CD4-positive, alpha-beta memory T cell (primary cell): ENCODE measurements around the gene CDC42BPB. TPM values are rescaled to one million over a fixed set of nuclear protein-coding genes. Genes with fewer than 3 reads are reported as not detected.
A peak's percentile ranks its signal among the peaks of the same experiment; 100 is the strongest.

ENCODE experiments used
- CTCF ChIA-PET: fragments of 350-600 bp; sonication (Branson Sonifier 250); formaldehyde crosslinking; loops from one replicate; lab custom pipeline; 2021; ENCODE audit warnings: inconsistent platforms; ENCODE audit not compliant: partially characterized antibody; lab: Charles Lee
- POLR2A ChIA-PET: fragments of 350-600 bp; sonication (Branson Sonifier 250); formaldehyde crosslinking; loops from one replicate; lab custom pipeline; 2021; ENCODE audit not compliant: partially characterized antibody; lab: Charles Lee
- DNase-seq, 5 donors: peaks; one replicate each; pipeline versions ENCODE4 v3.0.0 to v3.0.0-alpha.2; 2020 to 2022; ENCODE audit warnings: mixed read lengths in 1 of 5
- H3K27ac ChIP-seq: one replicate; pipeline ENCODE4 v1.7.0; 2013; ENCODE audit warnings: low read depth, low read length
- H3K27me3 ChIP-seq: 2 replicates; pipeline ENCODE4 v1.7.0; 2013; ENCODE audit warnings: mild to moderate bottlenecking, low read length, moderate library complexity; ENCODE audit not compliant: insufficient read depth
- H3K36me3 ChIP-seq: 2 replicates; pipeline ENCODE4 v1.7.0; 2013; ENCODE audit warnings: mild to moderate bottlenecking, low read length, moderate library complexity; ENCODE audit not compliant: insufficient read depth
- H3K4me1 ChIP-seq: 2 replicates; pipeline ENCODE4 v1.7.0; 2013; ENCODE audit warnings: mild to moderate bottlenecking, low read length, moderate library complexity; ENCODE audit not compliant: insufficient read depth
- H3K4me3 ChIP-seq, 2 donors: one replicate each; pipeline ENCODE4 v1.7.0; 2013; ENCODE audit warnings: low read length in 2 of 2, mild to moderate bottlenecking in 1 of 2
- H3K9me3 ChIP-seq, 2 donors: one replicate each; pipeline ENCODE4 v1.7.0; 2013; ENCODE audit warnings: low read length in 2 of 2, control low read depth in 1 of 2; ENCODE audit not compliant: control insufficient read depth in 1 of 2
- H3K27ac Mint-ChIP-seq, 7 donors: one replicate each; pipeline ENCODE4 v1.8.0; 2020 to 2021; ENCODE audit warnings: mixed read lengths in 7 of 7, mild to moderate bottlenecking in 6 of 7, inconsistent platforms in 3 of 7, moderate library complexity in 3 of 7
- H3K27me3 Mint-ChIP-seq, 2 donors: one replicate each; pipeline ENCODE4 v1.8.0; 2020 to 2021; ENCODE audit warnings: mixed read lengths in 2 of 2
- H3K36me3 Mint-ChIP-seq, 2 donors: one replicate each; pipeline ENCODE4 v1.8.0; 2020 to 2021; ENCODE audit warnings: mixed read lengths in 2 of 2, inconsistent platforms in 1 of 2, mild to moderate bottlenecking in 1 of 2
- H3K4me1 Mint-ChIP-seq, 4 donors: one replicate each; pipeline ENCODE4 v1.8.0; 2020 to 2021; ENCODE audit warnings: mixed read lengths in 4 of 4, mild to moderate bottlenecking in 1 of 4
- H3K4me3 Mint-ChIP-seq, 8 donors: one replicate each; pipeline ENCODE4 v1.8.0; 2020 to 2021; ENCODE audit warnings: mixed read lengths in 8 of 8, mild to moderate bottlenecking in 7 of 8, moderate library complexity in 6 of 8, inconsistent platforms in 3 of 8
- H3K9me3 Mint-ChIP-seq, 8 donors: one replicate each; pipeline ENCODE4 v1.8.0; 2020 to 2021; ENCODE audit warnings: mixed read lengths in 8 of 8, mild to moderate bottlenecking in 5 of 8, inconsistent platforms in 3 of 8, moderate library complexity in 1 of 8
- intact Hi-C: fragments of 100-400 bp; cut with micrococcal nuclease; formaldehyde crosslinking; loops from one replicate; pipeline ENCODE4 v1.15.1; 2023
- polyA plus RNA-seq, 2 donors: library from polyadenylated mRNA; unstranded; fragments of 300-500 nt; fragmentation: Illumina TruSeq; gene quantifications; one replicate each; pipeline ENCODE4 v1.2.3, GENCODE V29; 2021
- total RNA-seq, 2 experiments: library from RNA; stranded (reverse); gene quantifications; one replicate each; pipeline ENCODE4 v1.2.3, GENCODE V29; 2021

The CDC42BPB gene
- total and polyA plus RNA-seq, 4 experiments from 2014 or later, result 0.02 to 8.4 (median 4.1) TPM

DNA sequence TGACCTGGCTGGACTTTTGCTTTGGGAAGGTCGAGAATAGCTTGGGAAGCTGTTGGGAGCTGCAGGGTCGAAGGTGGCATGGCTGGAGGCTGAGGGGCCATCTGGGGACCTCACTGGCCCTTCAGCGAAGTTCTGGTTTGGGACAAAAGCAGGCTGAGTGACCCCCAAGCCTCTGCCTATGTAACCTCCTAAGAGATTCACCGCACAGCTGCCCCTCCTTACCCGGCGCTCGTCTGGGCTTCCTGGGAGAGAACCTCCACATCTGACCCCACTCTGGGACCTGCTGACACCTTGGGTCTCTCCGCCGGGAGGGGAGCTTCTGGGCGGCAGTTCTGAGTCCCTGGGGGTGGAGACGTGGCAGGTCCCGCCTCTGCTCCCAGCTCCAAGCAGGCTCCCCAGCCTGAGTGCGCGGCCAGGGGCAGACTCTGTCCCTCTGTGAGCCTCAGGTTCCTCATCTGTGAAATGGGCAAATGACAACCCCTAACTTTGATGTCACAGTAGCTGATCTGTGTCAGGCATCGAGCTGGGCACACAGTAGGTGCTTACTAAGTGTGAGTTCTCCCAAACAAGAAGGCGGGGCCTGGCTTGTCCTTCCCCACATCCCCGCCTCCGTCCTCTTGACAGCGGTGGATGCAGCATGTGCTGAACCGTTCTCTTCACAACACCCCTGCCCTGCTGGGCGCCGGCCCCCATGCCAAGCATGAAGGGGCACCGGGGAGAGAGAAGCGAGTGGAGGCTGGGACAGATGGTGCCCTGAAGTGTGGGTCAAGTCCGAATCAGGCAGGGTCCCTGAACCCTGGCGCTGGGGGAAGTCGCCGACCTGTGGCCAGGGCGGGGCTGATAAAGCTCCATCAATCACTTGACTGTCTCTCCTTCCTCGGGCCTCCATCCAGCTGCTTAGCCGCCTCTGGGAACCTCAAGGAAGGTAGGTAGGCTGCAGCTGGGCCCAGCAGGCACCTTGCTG lies 40.9 kb upstream of the CDC42BPB start:
- H3K27me3 ChIP-seq, result no peaks in the 10 kb centered on the region
- no peak overlapping the region for H3K27ac Mint-ChIP-seq
- H3K4me1 Mint-ChIP-seq, result peaks cover 0 to 6% (median under 1%) of the 10 kb centered on the region in 4 donors
- H3K27ac ChIP-seq, result no peak overlapping the region
- no peak overlapping the region for H3K4me3 Mint-ChIP-seq
- H3K9me3 ChIP-seq, result no peaks in the 10 kb centered on the region
- CTCF ChIA-PET, result interaction anchor here (1.3 kb wide), 1 partner anchor 19 kb away, joined by 3 read pairs; no protein-coding TSS in a partner anchor
- no peak overlapping the region for H3K4me3 ChIP-seq
- no peaks in the 10 kb centered on the region for H3K36me3 Mint-ChIP-seq
- H3K4me1 ChIP-seq, result no peaks in the 10 kb centered on the region
- peaks cover 11 to 12% of the 10 kb centered on the region in 2 donors for H3K27me3 Mint-ChIP-seq
- no peak for DNase-seq
- H3K9me3 Mint-ChIP-seq, result no peaks in the 10 kb centered on the region
- intact Hi-C loops, result no loop called here
- POLR2A ChIA-PET, result no interaction called here
- H3K36me3 ChIP-seq, result no peaks in the 10 kb centered on the region

DNA sequence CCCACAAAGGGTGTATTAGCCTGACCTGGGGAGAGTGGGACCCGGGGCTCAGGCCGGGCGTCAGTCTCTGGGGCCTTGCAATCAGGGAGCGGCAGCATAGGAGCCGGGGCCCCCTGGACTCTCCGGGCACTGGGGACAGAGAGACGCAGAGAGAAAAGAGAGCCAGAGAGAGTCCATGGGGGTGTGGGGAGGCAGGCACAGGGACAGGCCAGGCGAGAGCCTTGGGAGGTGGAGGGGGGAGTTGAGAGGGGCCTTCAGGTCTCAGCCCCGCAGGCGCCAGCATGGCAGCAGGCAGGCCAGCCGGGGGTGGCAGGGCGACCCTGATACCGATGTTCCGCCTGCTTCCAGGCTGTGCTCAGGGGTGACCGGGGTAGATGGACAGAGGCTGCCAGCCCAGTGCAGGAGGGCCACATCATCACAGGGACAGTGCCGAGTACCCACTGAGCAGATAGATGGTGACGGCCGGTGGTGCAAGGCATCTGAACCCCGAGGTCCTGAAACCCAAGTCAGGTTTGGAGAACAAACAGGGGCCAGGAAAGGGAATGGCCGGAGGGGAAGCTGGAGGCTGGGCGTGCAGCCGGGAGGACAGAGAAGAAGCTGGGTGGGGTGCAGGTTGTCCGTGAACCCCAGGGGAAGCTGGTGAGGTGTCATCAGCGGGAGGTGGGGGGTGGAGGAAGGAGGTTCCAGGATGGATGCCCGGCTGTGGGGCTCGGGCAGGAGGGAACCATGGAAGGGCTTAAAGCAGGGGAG lies 40.1 kb upstream of the CDC42BPB start:
- Mint-ChIP-seq H3K4me1 (peaks cover 0 to 6% (median 0%) of the 10 kb centered on the region in 4 donors), H3K4me3 (no peak overlapping the region), H3K9me3 (no peaks in the 10 kb centered on the region), H3K36me3 (no peaks in the 10 kb centered on the region), H3K27me3 (peaks cover 11 to 12% of the 10 kb centered on the region in 2 donors), H3K27ac (no peak overlapping the region)
- H3K36me3 ChIP-seq, result no peaks in the 10 kb centered on the region
- CTCF ChIA-PET, result interaction anchor here (4.0 kb wide), 1 partner anchor 8 kb away, joined by 36 read pairs; no protein-coding TSS in a partner anchor
- no peak overlapping the region for H3K4me3 ChIP-seq
- H3K27me3 ChIP-seq, result no peaks in the 10 kb centered on the region
- no peak overlapping the region for H3K27ac ChIP-seq
- no peaks in the 10 kb centered on the region for H3K9me3 ChIP-seq
- no peak for DNase-seq
- POLR2A ChIA-PET, result no interaction called here
- H3K4me1 ChIP-seq, result no peaks in the 10 kb centered on the region
- intact Hi-C loops, result no loop called here

DNA sequence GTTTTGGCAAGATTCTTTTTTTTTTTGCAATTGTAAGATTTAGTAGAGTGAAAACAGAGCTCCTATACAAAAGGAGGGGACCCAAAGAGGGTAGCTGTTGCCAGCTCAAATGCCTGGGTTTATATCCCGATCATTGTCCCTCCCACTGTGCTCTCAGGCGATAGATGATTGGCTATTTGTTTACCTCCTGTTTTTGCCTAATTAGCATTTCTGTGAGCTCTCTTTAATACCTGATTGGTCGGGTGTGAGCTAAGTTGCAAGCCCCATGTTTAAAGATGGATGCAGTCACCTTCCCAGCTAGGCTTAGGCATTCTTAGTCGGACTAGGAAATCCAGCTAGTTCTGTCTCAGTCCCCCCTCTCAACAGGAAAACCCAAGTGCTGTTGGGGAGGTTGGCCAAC lies 39.0 kb upstream of the CDC42BPB start:
- Mint-ChIP-seq H3K4me3 (no peak overlapping the region), H3K4me1 (peaks cover 0 to 3% (median 0%) of the 10 kb centered on the region in 4 donors), H3K36me3 (no peaks in the 10 kb centered on the region), H3K27ac (no peak overlapping the region), H3K27me3 (peaks cover 8% of the 10 kb centered on the region in 2 donors), H3K9me3 (no peaks in the 10 kb centered on the region)
- H3K4me3 ChIP-seq, result no peak overlapping the region
- intact Hi-C loops, result no loop called here
- no peak overlapping the region for H3K27ac ChIP-seq
- peaks cover 5% of the 10 kb centered on the region for H3K4me1 ChIP-seq
- no peaks in the 10 kb centered on the region for H3K27me3 ChIP-seq
- ChIA-PET POLR2A (no interaction called here), CTCF (interaction anchor here (0.6 to 4.0 kb wide), 3 partner anchors 9 to 159 kb away, joined by 3 to 36 read pairs (median 6); no protein-coding TSS in a partner anchor)
- no peaks in the 10 kb centered on the region for H3K9me3 ChIP-seq
- DNase-seq, result no peak
- no peaks in the 10 kb centered on the region for H3K36me3 ChIP-seq

DNA sequence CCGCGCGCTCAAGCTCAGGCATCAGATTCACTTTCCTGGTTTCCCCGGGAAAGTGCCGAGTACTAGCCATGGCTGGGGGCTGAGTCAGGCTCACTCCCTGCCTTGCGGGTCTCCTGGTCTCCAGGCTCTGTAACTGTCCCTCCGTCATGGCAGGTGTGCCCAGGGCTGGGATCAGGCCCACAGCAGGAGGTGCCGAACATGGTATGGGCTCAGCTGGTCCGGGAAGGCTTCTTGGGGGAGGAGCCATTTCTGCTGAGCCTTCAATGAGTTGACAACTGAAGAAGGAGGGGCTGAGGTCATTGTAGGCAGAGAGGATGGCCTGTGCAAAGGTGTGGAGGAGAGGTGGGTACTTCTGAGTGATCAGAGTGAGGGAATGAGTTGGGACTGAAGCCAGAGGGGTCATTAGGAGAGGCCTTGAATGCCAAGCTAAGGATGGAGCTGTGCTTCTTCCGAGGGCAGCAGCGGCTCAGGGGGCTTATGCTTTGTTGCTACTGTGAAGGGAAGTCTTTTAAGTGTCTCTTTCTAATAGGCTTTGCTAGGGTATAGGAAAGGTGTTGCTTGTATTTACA lies 37.9 kb upstream of the CDC42BPB start:
- Histone ChIP-seq H3K9me3 (no peaks in the 10 kb centered on the region), H3K27me3 (no peaks in the 10 kb centered on the region), H3K27ac (no peak overlapping the region), H3K36me3 (no peaks in the 10 kb centered on the region), H3K4me3 (no peak overlapping the region), H3K4me1 (peaks cover 10% of the 10 kb centered on the region)
- ChIA-PET POLR2A (interaction anchor here (0.8 kb wide), 1 partner anchor 10 kb away, joined by 4 read pairs; no protein-coding TSS in a partner anchor), CTCF (interaction anchor here (1.4 to 4.0 kb wide), 3 partner anchors 10 to 21 kb away, joined by 4 to 36 read pairs (median 6); no protein-coding TSS in a partner anchor)
- intact Hi-C loops, result no loop called here
- Mint-ChIP-seq H3K27ac (no peak overlapping the region), H3K4me3 (no peak overlapping the region), H3K36me3 (no peaks in the 10 kb centered on the region), H3K27me3 (peaks cover 4 to 5% of the 10 kb centered on the region in 2 donors), H3K9me3 (no peaks in the 10 kb centered on the region), H3K4me1 (peaks cover 0 to 4% (median 0%) of the 10 kb centered on the region in 4 donors)
- no peak for DNase-seq

DNA sequence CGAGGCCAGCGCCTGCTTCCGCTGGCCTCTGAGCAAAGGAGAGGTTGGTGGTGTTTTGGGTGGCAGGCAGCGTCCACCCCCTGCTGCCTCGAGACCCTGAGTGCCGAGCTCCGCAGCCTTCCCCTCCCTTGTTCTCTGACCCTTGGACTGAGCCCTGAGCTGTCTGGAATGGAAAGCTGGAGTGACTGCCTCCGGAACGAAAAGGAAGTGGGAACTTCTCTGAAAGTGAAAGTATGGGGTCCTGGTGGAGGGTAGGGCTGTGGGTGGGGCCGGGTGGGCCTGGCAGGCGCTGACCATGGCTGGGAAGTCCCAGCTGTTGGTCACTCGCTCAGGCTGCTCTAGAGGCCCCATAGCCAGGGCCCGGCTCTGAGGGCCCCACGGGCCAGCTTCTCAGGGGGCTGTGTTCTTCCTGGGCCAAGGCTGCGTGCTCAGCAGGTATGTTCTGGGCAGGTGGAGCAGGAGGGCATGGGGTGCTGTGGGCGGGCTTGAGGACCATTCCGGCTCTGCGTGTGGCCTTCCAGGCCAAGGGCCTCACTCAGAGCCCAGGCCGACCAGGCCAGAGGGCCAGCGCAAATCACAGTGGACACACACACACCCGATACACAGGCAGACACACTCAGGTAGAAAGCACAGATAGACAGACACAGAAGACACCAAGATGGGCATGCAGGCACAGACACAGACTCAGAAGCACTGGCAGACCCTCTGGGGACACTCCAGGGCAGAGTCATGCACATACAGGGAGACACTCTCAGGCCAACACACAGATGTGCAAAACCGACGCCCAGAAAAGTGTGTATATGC lies 37.3 kb upstream of the CDC42BPB start, which contains the start of gene EXOC3L4:
Gene EXOC3L4, plus strand, starts transcription at position 320 of the 804 bp plus-strand sequence. CDS start 5,495 bp downstream, outside the sequence.
- H3K9me3 ChIP-seq, result no peaks in the 10 kb centered on the region
- H3K27me3 Mint-ChIP-seq, result peaks cover 4 to 5% of the 10 kb centered on the region in 2 donors
- H3K27ac Mint-ChIP-seq, result peak within 1 kb of the TSS in 1 of 7 donors; percentile 25
- ChIA-PET POLR2A (no interaction called here), CTCF (interaction anchor here (1.4 to 4.0 kb wide), 2 partner anchors 11 to 19 kb away, joined by 4 to 36 read pairs; no protein-coding TSS in a partner anchor)
- H3K4me1 ChIP-seq, result peaks cover 10% of the 10 kb centered on the region
- no peak within 1 kb of the TSS for H3K4me3 Mint-ChIP-seq
- H3K4me1 Mint-ChIP-seq, result peaks cover 0 to 4% (median 0%) of the 10 kb centered on the region in 4 donors
- H3K27me3 ChIP-seq, result no peaks in the 10 kb centered on the region
- no peak within 1 kb of the TSS for H3K27ac ChIP-seq
- intact Hi-C loops, result no loop called here
- H3K36me3 Mint-ChIP-seq, result no peaks in the 10 kb centered on the region
- DNase-seq, result no peak
- no peaks in the 10 kb centered on the region for H3K9me3 Mint-ChIP-seq
- no peak within 1 kb of the TSS for H3K4me3 ChIP-seq
- no peaks in the 10 kb centered on the region for H3K36me3 ChIP-seq

DNA sequence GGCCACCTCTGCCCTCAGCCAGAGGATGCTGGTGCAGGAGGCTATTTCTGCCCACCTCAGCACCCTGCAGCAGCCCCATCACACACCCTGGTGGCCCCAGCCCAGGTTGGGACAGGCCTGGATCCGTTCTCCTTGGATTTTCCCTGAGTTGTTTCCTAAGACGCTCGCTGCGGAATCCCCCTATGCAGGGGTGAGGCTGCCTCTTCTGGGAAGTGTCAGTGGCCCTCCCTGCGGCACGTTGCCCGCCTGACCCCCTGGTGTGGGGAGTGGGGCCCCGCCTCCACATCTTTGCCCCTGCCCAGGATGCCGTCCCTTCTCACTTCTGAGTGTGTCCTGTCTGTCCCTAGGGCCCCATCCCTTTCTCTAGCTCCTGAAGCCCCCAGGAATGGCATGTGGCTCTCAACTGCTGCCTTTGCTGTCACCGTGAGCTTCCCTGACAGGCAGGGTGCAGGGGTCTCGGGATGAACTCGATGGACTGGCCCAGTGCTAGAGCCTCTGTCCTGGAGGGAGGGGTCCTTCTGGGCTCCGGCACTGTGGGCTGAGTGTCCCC lies 36.6 kb upstream of the CDC42BPB start:
- Mint-ChIP-seq H3K27me3 (peaks cover 4 to 5% of the 10 kb centered on the region in 2 donors), H3K9me3 (no peaks in the 10 kb centered on the region), H3K4me1 (peaks cover 0 to 4% (median 0%) of the 10 kb centered on the region in 4 donors), H3K4me3 (no peak overlapping the region), H3K36me3 (no peaks in the 10 kb centered on the region), H3K27ac (no peak overlapping the region)
- Histone ChIP-seq H3K9me3 (no peaks in the 10 kb centered on the region), H3K36me3 (no peaks in the 10 kb centered on the region), H3K27me3 (no peaks in the 10 kb centered on the region), H3K4me3 (no peak overlapping the region), H3K27ac (no peak overlapping the region), H3K4me1 (peaks cover 10% of the 10 kb centered on the region)
- CTCF ChIA-PET, result interaction anchor here (4.0 kb wide), 1 partner anchor 12 kb away, joined by 36 read pairs; no protein-coding TSS in a partner anchor
- intact Hi-C loops, result no loop called here
- POLR2A ChIA-PET, result no interaction called here
- no peak for DNase-seq
